ENCODE data around the gene NTN1.

The NTN1 gene

GRCh38 chr17:9266697-9267117 is 245.4 kb downstream of the NTN1 start:
- Histone ChIP-seq H3K36me3 (ENCODE audit: control insufficient read depth, low read length) (no peaks in the 10 kb centered on the region), H4K20me1 (ENCODE audit: control insufficient read depth, insufficient read depth, low read depth, low read length) (no peaks in the 10 kb centered on the region), H3K4me1 (ENCODE audit: control insufficient read depth, low read length) (no peaks in the 10 kb centered on the region), H3K27me3 (ENCODE audit: control insufficient read depth, low read length) (no peaks in the 10 kb centered on the region), H3K9me2 (replicated peaks; ENCODE audit: control insufficient read depth, low read length) (no peaks in the 10 kb centered on the region), H3K27ac (ENCODE audit: low read depth, low read length) (no peak overlapping the region), H3K4me3 (ENCODE audit: low read length) (no peak overlapping the region), H3K4me2 (ENCODE audit: low read length) (no peak overlapping the region), H3F3A (ENCODE audit: control insufficient read depth, insufficient read depth) (no peaks in the 10 kb centered on the region), H3K79me2 (ENCODE audit: control insufficient read depth, low read length) (no peaks in the 10 kb centered on the region), H3K9me3 (ENCODE audit: control insufficient read depth, insufficient read depth, low read length) (no peaks in the 10 kb centered on the region)
- TF ChIP-seq EZH2phosphoT487 (IDR thresholded peaks at IDR 0.05; ENCODE audit: borderline replicate concordance, low read length) = no peak
- TF ChIP-seq CTCF (IDR thresholded peaks at IDR 0.05; ENCODE audit: low read depth, low read length, poor library complexity, severe bottlenecking) = no peak

GRCh38 chr17:9268546-9268945 is 247.2 kb downstream of the NTN1 start:
- Histone ChIP-seq H3K9me3 (ENCODE audit: control insufficient read depth, insufficient read depth, low read length) (no peaks in the 10 kb centered on the region), H3K9me2 (replicated peaks; ENCODE audit: control insufficient read depth, low read length) (no peaks in the 10 kb centered on the region), H3K27me3 (ENCODE audit: control insufficient read depth, low read length) (no peaks in the 10 kb centered on the region), H3F3A (ENCODE audit: control insufficient read depth, insufficient read depth) (no peaks in the 10 kb centered on the region), H3K36me3 (ENCODE audit: control insufficient read depth, low read length) (no peaks in the 10 kb centered on the region), H4K20me1 (ENCODE audit: control insufficient read depth, insufficient read depth, low read depth, low read length) (no peaks in the 10 kb centered on the region), H3K4me1 (ENCODE audit: control insufficient read depth, low read length) (no peaks in the 10 kb centered on the region), H3K27ac (ENCODE audit: low read depth, low read length) (no peak overlapping the region), H3K4me3 (ENCODE audit: low read length) (no peak overlapping the region), H3K4me2 (ENCODE audit: low read length) (no peak overlapping the region), H3K79me2 (ENCODE audit: control insufficient read depth, low read length) (no peaks in the 10 kb centered on the region)
- TF ChIP-seq CTCF (IDR thresholded peaks at IDR 0.05; ENCODE audit: low read depth, low read length, poor library complexity, severe bottlenecking) (no peak), EZH2phosphoT487 (IDR thresholded peaks at IDR 0.05; ENCODE audit: borderline replicate concordance, low read length) (no peak)

- TF ChIP-seq EZH2phosphoT487 (IDR thresholded peaks at IDR 0.05; ENCODE audit: borderline replicate concordance, low read length) (no peak), CTCF (IDR thresholded peaks at IDR 0.05; ENCODE audit: low read depth, low read length, poor library complexity, severe bottlenecking) (no peak)
- Histone ChIP-seq H4K20me1 (ENCODE audit: control insufficient read depth, insufficient read depth, low read depth, low read length) (no peaks in the 10 kb centered on the region), H3F3A (ENCODE audit: control insufficient read depth, insufficient read depth) (no peaks in the 10 kb centered on the region), H3K27ac (ENCODE audit: low read depth, low read length) (no peak overlapping the region), H3K4me3 (ENCODE audit: low read length) (no peak overlapping the region), H3K79me2 (ENCODE audit: control insufficient read depth, low read length) (no peaks in the 10 kb centered on the region), H3K9me2 (replicated peaks; ENCODE audit: control insufficient read depth, low read length) (no peaks in the 10 kb centered on the region), H3K9me3 (ENCODE audit: control insufficient read depth, insufficient read depth, low read length) (no peaks in the 10 kb centered on the region), H3K4me2 (ENCODE audit: low read length) (no peak overlapping the region), H3K4me1 (ENCODE audit: control insufficient read depth, low read length) (no peaks in the 10 kb centered on the region), H3K36me3 (ENCODE audit: control insufficient read depth, low read length) (no peaks in the 10 kb centered on the region), H3K27me3 (ENCODE audit: control insufficient read depth, low read length) (no peaks in the 10 kb centered on the region)
Observed at GRCh38 chr17:9269350-9270035, 248.2 kb downstream of the NTN1 start.

All from DOHH2 (cell line).